GM12878 (cell line): ENCODE results near the gene GRIK5. TPM values are rescaled to one million over a fixed set of nuclear protein-coding genes. Genes with fewer than 3 reads are reported as not detected.

Source experiments
- ATAC-seq: fragments of 200-7000 bp; cut with Tn5 transposase; 3 replicates; pipeline ENCODE4 v1.9.1; 2020; ENCODE audit warnings: mild to moderate bottlenecking, moderate library complexity
- BruUV-seq: library from RNA; stranded (reverse); fragments of 400-500 nt; replicated peaks from 2 replicates; lab custom pipeline; 2021; lab: Mats Ljungman, UMichigan
- CTCF ChIA-PET: fragments of 300-600 bp; sonication (Branson Sonifier 250); formaldehyde crosslinking; extraction: SDS; loops from one replicate; lab custom pipeline; 2021; ENCODE audit warnings: inconsistent platforms; lab: Yijun Ruan, JAX
- POLR2A ChIA-PET: fragments of 350-600 bp; formaldehyde crosslinking; extraction: SDS; loops from one replicate; lab custom pipeline; 2021; ENCODE audit warnings: inconsistent platforms; lab: Charles Lee
- RAD21 ChIA-PET: fragments of 300-600 bp; sonication (Branson Sonifier 250); formaldehyde crosslinking; loops from one replicate; lab custom pipeline; 2023; ENCODE audit warnings: antibody characterized with exemption; ENCODE audit not compliant: unreplicated experiment; lab: Charles Lee
- SMC1A ChIA-PET: fragments of 300-600 bp; sonication (Branson Sonifier 250); formaldehyde crosslinking; loops from one replicate; lab custom pipeline; 2023; ENCODE audit not compliant: unreplicated experiment, uncharacterized antibody; lab: Charles Lee
- DNase-seq: peaks from one replicate; pipeline ENCODE4 v3.0.0-alpha.2; 2011; ENCODE audit warnings: low read depth, low spot score
- FAIRE-seq: peaks from 3 replicates; lab custom pipeline; 2011; peaks lifted over from hg19 to GRCh38; lab: Jason Lieb, UNC
- H2AFZ ChIP-seq: 2 replicates; pipeline ENCODE4 v1.6.0; 2011; ENCODE audit warnings: low read depth, low read length, control low read depth; ENCODE audit not compliant: control insufficient read depth
- H3K27ac ChIP-seq: 2 replicates; pipeline ENCODE4 v1.5.1; 2011; ENCODE audit warnings: control low read depth; ENCODE audit not compliant: control insufficient read depth, insufficient read depth
- H3K27me3 ChIP-seq, 2 experiments: replicated peaks in 1 of 2; 2 replicates each; pipeline versions ENCODE4 v1.6.0 to v1.6.1; 2011; ENCODE audit warnings: low read length in 1 of 2; ENCODE audit not compliant: control insufficient read depth in 2 of 2, insufficient read depth in 2 of 2
- H3K36me3 ChIP-seq, 2 experiments: 2 replicates each; pipeline ENCODE4 v1.5.1; 2011; ENCODE audit warnings: low read length in 1 of 2; ENCODE audit not compliant: control insufficient read depth in 2 of 2, insufficient read depth in 2 of 2
- H3K4me1 ChIP-seq: 2 replicates; pipeline ENCODE4 v1.6.1; 2011; ENCODE audit warnings: mild to moderate bottlenecking, low read length, moderate library complexity, mixed read lengths; ENCODE audit not compliant: control insufficient read depth, insufficient read depth
- H3K4me2 ChIP-seq: 2 replicates; pipeline ENCODE4 v1.6.0; 2011; ENCODE audit warnings: control low read depth; ENCODE audit not compliant: control insufficient read depth, insufficient read depth
- H3K4me3 ChIP-seq: fragments of 200-600 bp; sonication (generic); 2 replicates; pipeline ENCODE4 v1.5.1; 2016
- H3K79me2 ChIP-seq: 2 replicates; pipeline ENCODE4 v1.6.0; 2011; ENCODE audit warnings: low read length; ENCODE audit not compliant: control insufficient read depth, insufficient read depth
- H3K9ac ChIP-seq: 2 replicates; pipeline ENCODE4 v1.8.0; 2011; ENCODE audit warnings: low read length, control low read depth, mixed read lengths; ENCODE audit not compliant: control insufficient read depth, insufficient read depth
- H3K9me3 ChIP-seq: replicated peaks from 3 replicates; pipeline ENCODE4 v1.5.1; 2011; ENCODE audit warnings: mild to moderate bottlenecking, low read length; ENCODE audit not compliant: control insufficient read depth, insufficient read depth
- H4K20me1 ChIP-seq: 2 replicates; pipeline ENCODE4 v1.6.0; 2011; ENCODE audit not compliant: control insufficient read depth, insufficient read depth
- CHD1 ChIP-seq: IDR thresholded peaks from 2 replicates; pipeline ENCODE4 v1.6.1; 2012; ENCODE audit warnings: low read depth, low read length, improper control_type of control experiment
- CHD2 ChIP-seq: IDR thresholded peaks from 2 replicates; pipeline ENCODE4 v1.6.1; 2011; ENCODE audit warnings: low read depth, low read length, improper control_type of control experiment, borderline replicate concordance
- CREB1 ChIP-seq: IDR thresholded peaks from 2 replicates; pipeline ENCODE4 v1.6.1; 2012; ENCODE audit warnings: low read depth, mild to moderate bottlenecking, inconsistent platforms
- DPF2 ChIP-seq: fragments of 450-650 bp; IDR thresholded peaks from 2 replicates; pipeline ENCODE4 v1.6.1; 2017; ENCODE audit warnings: mild to moderate bottlenecking
- E2F4 ChIP-seq: IDR thresholded peaks from 2 replicates; pipeline ENCODE4 v1.6.1; 2012; ENCODE audit warnings: low read depth, low read length, improper control_type of control experiment
- E2F8 ChIP-seq: fragments of 450-650 bp; IDR thresholded peaks from 2 replicates; pipeline ENCODE4 v1.6.1; 2018; ENCODE audit warnings: mild to moderate bottlenecking, low read depth, moderate library complexity; ENCODE audit not compliant: partially characterized antibody
- EED ChIP-seq: sonication (generic); IDR thresholded peaks from 2 replicates; pipeline ENCODE4 v1.6.1; 2016; ENCODE audit warnings: antibody characterized with exemption, low read depth
- FOS ChIP-seq: IDR thresholded peaks from 3 replicates; pipeline ENCODE4 v1.6.1; 2011; ENCODE audit warnings: borderline replicate concordance; ENCODE audit not compliant: insufficient read length; ENCODE audit errors: extremely low read depth
- IKZF2 ChIP-seq, 2 experiments: fragments of 450-650 bp; IDR thresholded peaks; 2 replicates each; pipeline ENCODE4 v1.6.1; 2017; ENCODE audit warnings: mild to moderate bottlenecking in 2 of 2, moderate library complexity in 2 of 2
- IRF4 ChIP-seq: IDR thresholded peaks from 2 replicates; pipeline ENCODE4 v1.6.1; 2011; ENCODE audit warnings: low read depth, low read length
- MEF2B ChIP-seq: fragments of 450-650 bp; IDR thresholded peaks from 2 replicates; pipeline ENCODE4 v1.6.1; 2018; ENCODE audit warnings: mild to moderate bottlenecking, moderate library complexity; ENCODE audit not compliant: partially characterized antibody, poor library complexity, severe bottlenecking
- NR2C2 ChIP-seq: IDR thresholded peaks from 2 replicates; pipeline ENCODE4 v1.6.1; 2011; ENCODE audit warnings: borderline replicate concordance, low read depth; ENCODE audit not compliant: control insufficient read depth, insufficient read length
- PKNOX1 ChIP-seq: fragments of 450-650 bp; IDR thresholded peaks from 2 replicates; pipeline ENCODE4 v1.6.1; 2016; ENCODE audit warnings: mild to moderate bottlenecking
- SREBF1 ChIP-seq: IDR thresholded peaks from 2 replicates; pipeline ENCODE4 v1.6.1; 2012; ENCODE audit warnings: mild to moderate bottlenecking, low read length
- USF2 ChIP-seq: IDR thresholded peaks from 2 replicates; pipeline ENCODE4 v1.6.1; 2011; ENCODE audit warnings: low read depth, low read length, improper control_type of control experiment, borderline replicate concordance
- ZNF622 ChIP-seq: fragments of 450-650 bp; IDR thresholded peaks from 2 replicates; pipeline ENCODE4 v1.6.1; 2017; ENCODE audit warnings: mild to moderate bottlenecking, inconsistent platforms
- WGBS: methylation state at CpG from one replicate; pipeline ENCODE4 v1.1.6; 2016; ENCODE audit warnings: low lambda C conversion rate; ENCODE audit not compliant: insufficient replicate concordance, insufficient coverage; ENCODE audit errors: missing lambda C conversion rate; 5-methylcytosine and 5-hydroxymethylcytosine counted together
- in situ Hi-C: fragments of 300-500 bp; cut with MboI; formaldehyde crosslinking; loops from 9 replicates; pipeline ENCODE4 v1.14.3; 2018; ENCODE audit warnings: mixed read lengths
- intact Hi-C: fragments of 100-400 bp; cut with micrococcal nuclease; formaldehyde crosslinking; loops from one replicate; pipeline ENCODE4 v1.14.2; 2022; ENCODE audit not compliant: unreplicated experiment
- polyA plus RNA-seq, 11 experiments: library from polyadenylated mRNA; depleted of rRNA in 4 of 11; unstranded in 6 of 11; stranded (reverse) in 5 of 11; fragments of >200 nt; fragmentation: Nextera tagmentation in 4 of 11; fragmentation: Illumina TruSeq in 1 of 11; extraction: Ambion mirVana in 4 of 11; extraction: Trizol in 1 of 11; gene quantifications; 1 replicate in 1 of 11; 2 replicates in 10 of 11; pipeline versions ENCODE4 v1.2.1 to v1.2.3, GENCODE V29; 2011 to 2016; ENCODE audit warnings: inconsistent platforms in 2 of 11, missing spikeins in 2 of 11, low read depth in 1 of 11
- total RNA-seq, 4 experiments: library from RNA; depleted of rRNA in 3 of 4; stranded (reverse); fragments of >200 nt in 3 of 4; fragmentation: Illumina TruSeq in 1 of 4; extraction: Trizol in 1 of 4; gene quantifications; 2 replicates each; pipeline versions ENCODE4 v1.2.1 to v1.2.3, GENCODE V29; 2013 to 2021

The GRIK5 gene
- total and polyA plus RNA-seq, 10 of the 15 experiments (the other 5 are each of a cell fraction or from before 2014, with no cell fraction given): 0.03 to 0.23 (median 0.07) TPM; not detected in 3

- no peak for TF ChIP-seq DPF2
- TF ChIP-seq SREBF1: no peak
- TF ChIP-seq USF2: no peak
- TF ChIP-seq EED: no peak
- no peak for TF ChIP-seq NR2C2
- TF ChIP-seq CHD2: no peak
Observed at GRCh38 chr19:42096255-42096837, 26.3 kb upstream of the GRIK5 start (continued).

GRCh38 chr19:42095814-42096230 lies 25.8 kb upstream of the GRIK5 start:
- Histone ChIP-seq H3K4me2 (no peak overlapping the region), H3K4me3 (no peak overlapping the region), H4K20me1 (no peaks in the 10 kb centered on the region), H3K36me3 (peaks cover 32 to 39% of the 10 kb centered on the region in 2 experiments), H2AFZ (no peak overlapping the region), H3K9ac (no peak overlapping the region), H3K79me2 (no peaks in the 10 kb centered on the region), H3K4me1 (peaks cover 13% of the 10 kb centered on the region), H3K27me3 (no peaks in the 10 kb centered on the region), H3K27ac (no peak overlapping the region), H3K9me3 (no peaks in the 10 kb centered on the region)
- intact Hi-C loops: no loop called here
- ChIA-PET CTCF (interaction anchor here (1.6 kb wide), 1 partner anchor 33 kb away, joined by 4 read pairs; no protein-coding TSS in a partner anchor), SMC1A (interaction anchor here (0.6 kb wide), 1 partner anchor 305 kb away, joined by 3 read pairs; no protein-coding TSS in a partner anchor), POLR2A (interaction anchor here (1.1 kb wide), 1 partner anchor 19 kb away, joined by 3 read pairs; no protein-coding TSS in a partner anchor), RAD21 (no interaction called here)
- ATAC-seq (no peak), DNase-seq (no peak), FAIRE-seq (no peak)
- 74% methylated on average over 16 of the region's 28 CpGs for WGBS
- no TSS peak for BruUV-seq
- in situ Hi-C loops: no loop called here
- TF ChIP-seq FOS (no peak), MEF2B (no peak), E2F4 (no peak), E2F8 (no peak), CREB1 (no peak), ZNF622 (no peak), USF2 (no peak), IKZF2 (IDR thresholded peaks at IDR 0.05) (no peak), CHD1 (no peak), IRF4 (no peak), PKNOX1 (no peak)
